ENCODE measurements around the gene SEZ6L2. TPM values are rescaled to one million over a fixed set of nuclear protein-coding genes. Genes with fewer than 3 reads are reported as not detected.

The SEZ6L2 gene
- total RNA-seq, 1 experiment from 2014 or later, result 70.7 TPM

DNA sequence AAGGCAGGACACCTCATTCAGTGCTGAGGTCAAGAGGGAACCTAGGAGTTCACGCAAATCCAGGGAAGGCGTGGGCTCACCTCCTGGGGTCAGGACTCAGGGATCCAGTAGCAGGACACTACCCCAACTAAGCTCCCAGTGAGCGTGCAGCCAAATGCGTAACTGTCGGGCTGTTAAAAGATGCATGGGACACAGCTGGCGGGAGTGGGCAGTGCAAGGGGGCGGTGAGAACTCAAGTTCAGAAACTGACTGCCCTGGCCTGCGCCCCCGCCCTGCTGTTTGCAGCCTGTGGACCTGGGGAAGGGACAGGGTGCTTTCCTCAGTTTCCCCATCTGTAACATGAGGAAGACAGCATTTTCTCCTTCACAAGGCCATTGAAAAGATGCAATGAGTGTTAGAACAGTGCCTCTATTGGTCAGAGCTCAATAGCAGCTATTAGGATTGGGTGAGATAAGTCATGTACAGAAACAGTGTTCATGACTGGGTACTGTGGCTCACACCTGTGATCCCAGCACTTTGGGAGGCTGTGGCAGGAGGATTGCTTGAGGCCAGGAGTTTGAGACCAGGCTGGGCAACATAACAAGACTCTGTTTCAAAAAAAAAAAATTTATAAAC, 56.5 kb downstream of the SEZ6L2 start:
- in situ Hi-C loops (cut with HindIII; ENCODE audit: low pct_unique_long_range_greater_than_20kb, low sequenced_read_pairs), result no loop called here
- intact Hi-C loops (cut with micrococcal nuclease; ENCODE audit: unreplicated experiment), result no loop called here
- H3K4me1 ChIP-seq (ENCODE audit: control insufficient read depth, insufficient read depth, low read length), result no peaks in the 10 kb centered on the region
- H3K27me3 ChIP-seq (ENCODE audit: control insufficient read depth, insufficient read depth, low read length), result no peaks in the 10 kb centered on the region
- H3K27ac ChIP-seq (ENCODE audit: low read length), result no peak overlapping the region
- H3K4me3 ChIP-seq (ENCODE audit: low read depth in 2 of 2, low read length in 2 of 2), result no peak overlapping the region
- POLR2A ChIA-PET, result no interaction called here
- ATAC-seq (no peak; the same call in 1 of the 2 replicates), DNase-seq (ENCODE audit: low read depth, low spot score) (no peak)
- no peaks in the 10 kb centered on the region for H3K9me3 ChIP-seq (ENCODE audit: control insufficient read depth, insufficient read depth, low read depth, low read length)
- no TSS peak for BruUV-seq (replicated peaks)
- CTCF ChIA-PET, result interaction anchor here (0.9 kb wide), 1 partner anchor 122 kb away, joined by 3 read pairs; no protein-coding TSS in a partner anchor
- TF ChIP-seq SIN3A (IDR thresholded peaks at IDR 0.05; ENCODE audit: borderline replicate concordance, insufficient read depth, low read depth, low read length) (no peak), TCF7L2 (IDR thresholded peaks at IDR 0.05; ENCODE audit: low read depth, low read length) (no peak), POLR2AphosphoS5 (IDR thresholded peaks at IDR 0.05; ENCODE audit: low read depth, low read length) (no peak)
- TF ChIP-seq, protein P1, sequence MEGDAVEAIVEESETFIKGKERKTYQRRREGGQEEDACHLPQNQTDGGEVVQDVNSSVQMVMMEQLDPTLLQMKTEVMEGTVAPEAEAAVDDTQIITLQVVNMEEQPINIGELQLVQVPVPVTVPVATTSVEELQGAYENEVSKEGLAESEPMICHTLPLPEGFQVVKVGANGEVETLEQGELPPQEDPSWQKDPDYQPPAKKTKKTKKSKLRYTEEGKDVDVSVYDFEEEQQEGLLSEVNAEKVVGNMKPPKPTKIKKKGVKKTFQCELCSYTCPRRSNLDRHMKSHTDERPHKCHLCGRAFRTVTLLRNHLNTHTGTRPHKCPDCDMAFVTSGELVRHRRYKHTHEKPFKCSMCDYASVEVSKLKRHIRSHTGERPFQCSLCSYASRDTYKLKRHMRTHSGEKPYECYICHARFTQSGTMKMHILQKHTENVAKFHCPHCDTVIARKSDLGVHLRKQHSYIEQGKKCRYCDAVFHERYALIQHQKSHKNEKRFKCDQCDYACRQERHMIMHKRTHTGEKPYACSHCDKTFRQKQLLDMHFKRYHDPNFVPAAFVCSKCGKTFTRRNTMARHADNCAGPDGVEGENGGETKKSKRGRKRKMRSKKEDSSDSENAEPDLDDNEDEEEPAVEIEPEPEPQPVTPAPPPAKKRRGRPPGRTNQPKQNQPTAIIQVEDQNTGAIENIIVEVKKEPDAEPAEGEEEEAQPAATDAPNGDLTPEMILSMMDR (IDR thresholded peaks at IDR 0.05), result no peak
- TF ChIP-seq, protein P2, sequence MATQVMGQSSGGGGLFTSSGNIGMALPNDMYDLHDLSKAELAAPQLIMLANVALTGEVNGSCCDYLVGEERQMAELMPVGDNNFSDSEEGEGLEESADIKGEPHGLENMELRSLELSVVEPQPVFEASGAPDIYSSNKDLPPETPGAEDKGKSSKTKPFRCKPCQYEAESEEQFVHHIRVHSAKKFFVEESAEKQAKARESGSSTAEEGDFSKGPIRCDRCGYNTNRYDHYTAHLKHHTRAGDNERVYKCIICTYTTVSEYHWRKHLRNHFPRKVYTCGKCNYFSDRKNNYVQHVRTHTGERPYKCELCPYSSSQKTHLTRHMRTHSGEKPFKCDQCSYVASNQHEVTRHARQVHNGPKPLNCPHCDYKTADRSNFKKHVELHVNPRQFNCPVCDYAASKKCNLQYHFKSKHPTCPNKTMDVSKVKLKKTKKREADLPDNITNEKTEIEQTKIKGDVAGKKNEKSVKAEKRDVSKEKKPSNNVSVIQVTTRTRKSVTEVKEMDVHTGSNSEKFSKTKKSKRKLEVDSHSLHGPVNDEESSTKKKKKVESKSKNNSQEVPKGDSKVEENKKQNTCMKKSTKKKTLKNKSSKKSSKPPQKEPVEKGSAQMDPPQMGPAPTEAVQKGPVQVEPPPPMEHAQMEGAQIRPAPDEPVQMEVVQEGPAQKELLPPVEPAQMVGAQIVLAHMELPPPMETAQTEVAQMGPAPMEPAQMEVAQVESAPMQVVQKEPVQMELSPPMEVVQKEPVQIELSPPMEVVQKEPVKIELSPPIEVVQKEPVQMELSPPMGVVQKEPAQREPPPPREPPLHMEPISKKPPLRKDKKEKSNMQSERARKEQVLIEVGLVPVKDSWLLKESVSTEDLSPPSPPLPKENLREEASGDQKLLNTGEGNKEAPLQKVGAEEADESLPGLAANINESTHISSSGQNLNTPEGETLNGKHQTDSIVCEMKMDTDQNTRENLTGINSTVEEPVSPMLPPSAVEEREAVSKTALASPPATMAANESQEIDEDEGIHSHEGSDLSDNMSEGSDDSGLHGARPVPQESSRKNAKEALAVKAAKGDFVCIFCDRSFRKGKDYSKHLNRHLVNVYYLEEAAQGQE (IDR thresholded peaks at IDR 0.05; ENCODE audit: insufficient read depth in 1 of 2, low read depth in 2 of 2, low read length in 1 of 2), result no peak
- no peaks in the 10 kb centered on the region; the same call in 1 of the 2 replicates for H3K36me3 ChIP-seq (ENCODE audit: control insufficient read depth, insufficient read depth, low read length)

DNA sequence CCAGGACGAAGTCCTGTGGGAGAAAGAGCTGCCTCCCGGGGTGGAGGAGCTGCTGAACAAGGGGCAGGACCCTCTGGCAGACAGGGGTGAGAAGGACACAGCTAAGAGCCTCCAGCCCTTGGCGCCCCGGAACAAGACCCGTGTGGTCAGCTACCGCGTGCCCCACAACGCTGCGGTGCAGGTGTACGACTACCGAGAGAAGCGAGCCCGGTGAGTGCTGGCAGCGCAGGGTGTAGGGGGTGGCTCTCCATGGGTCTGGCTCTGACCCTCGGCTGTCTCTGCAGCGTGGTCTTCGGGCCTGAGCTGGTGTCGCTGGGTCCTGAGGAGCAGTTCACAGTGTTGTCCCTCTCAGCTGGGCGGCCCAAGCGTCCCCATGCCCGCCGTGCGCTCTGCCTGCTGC, 57.7 kb downstream of the SEZ6L2 start:
- ATAC-seq, result no peak
- in situ Hi-C loops (cut with HindIII; ENCODE audit: low pct_unique_long_range_greater_than_20kb, low sequenced_read_pairs), result no loop called here
- Histone ChIP-seq H3K27me3 (ENCODE audit: control insufficient read depth, insufficient read depth, low read length) (no peaks in the 10 kb centered on the region), H3K4me1 (ENCODE audit: control insufficient read depth, insufficient read depth, low read length) (no peaks in the 10 kb centered on the region), H3K27ac (ENCODE audit: low read length) (no peak overlapping the region), H3K9me3 (ENCODE audit: control insufficient read depth, insufficient read depth, low read depth, low read length) (no peaks in the 10 kb centered on the region), H3K36me3 (ENCODE audit: control insufficient read depth, insufficient read depth, low read length) (no peaks in the 10 kb centered on the region; the same call in 1 of the 2 replicates), H3K4me3 (ENCODE audit: low read depth in 2 of 2, low read length in 2 of 2) (no peak overlapping the region)
- no TSS peak for BruUV-seq (replicated peaks)
- POLR2A ChIA-PET, result no interaction called here
- TF ChIP-seq POLR2AphosphoS5 (IDR thresholded peaks at IDR 0.05; ENCODE audit: low read depth, low read length) (no peak), SIN3A (IDR thresholded peaks at IDR 0.05; ENCODE audit: borderline replicate concordance, insufficient read depth, low read depth, low read length) (no peak), TCF7L2 (IDR thresholded peaks at IDR 0.05; ENCODE audit: low read depth, low read length) (no peak)
- TF ChIP-seq, protein P1 (IDR thresholded peaks at IDR 0.05), result no peak
- TF ChIP-seq, protein P2 (IDR thresholded peaks at IDR 0.05; ENCODE audit: insufficient read depth in 1 of 2, low read depth in 2 of 2, low read length in 1 of 2), result no peak
- DNase-seq (ENCODE audit: low read depth, low spot score), result no peak
- CTCF ChIA-PET, result no interaction called here
- intact Hi-C loops (cut with micrococcal nuclease; ENCODE audit: unreplicated experiment), result no loop called here
